Right lobe of liver (tissue), 4 donors: ENCODE measurements around the gene ARHGAP42.

ENCODE experiments used
- POLR2A ChIP-seq: fragments of 450-650 bp; IDR thresholded peaks from one replicate; pipeline ENCODE4 v1.6.1; 2017; ENCODE audit warnings: antibody characterized with exemption, mild to moderate bottlenecking
- TF ChIP-seq, protein P1 (sequence below), 4 donors: fragments of 200-600 bp in 3 of 4; fragments of 450-650 bp in 1 of 4; IDR thresholded peaks; one replicate each; pipeline versions ENCODE4 v1.5.1 to v1.8.0; 2016 to 2022; ENCODE audit warnings: antibody characterized with exemption in 4 of 4, mild to moderate bottlenecking in 2 of 4
- donor health status: DM: no; HTN: no; CAD: no.
- donor health status: DM: no; HTN: no; CAD: no.
- donor health status: DM: no; HTN: yes; CAD: no.

DNA sequence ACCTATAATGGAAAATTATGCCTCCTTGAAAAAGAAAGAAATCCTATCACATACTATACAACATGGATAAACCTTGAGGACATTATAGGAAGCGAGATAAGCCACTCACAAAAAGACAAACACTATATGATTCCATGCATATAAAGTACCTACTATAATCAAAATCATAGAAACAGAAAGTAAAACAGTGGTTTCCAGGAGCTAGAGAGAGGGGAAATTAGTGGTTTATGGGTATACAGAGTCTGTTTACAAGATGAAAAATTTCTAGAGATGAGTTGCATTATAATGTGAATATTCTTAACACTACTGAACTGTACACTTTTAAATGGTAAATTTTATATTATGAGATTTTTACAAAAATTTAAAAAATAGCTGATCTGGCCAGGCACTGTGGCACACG lies 40.5 kb upstream of the ARHGAP42 start:
- TF ChIP-seq, protein P1, sequence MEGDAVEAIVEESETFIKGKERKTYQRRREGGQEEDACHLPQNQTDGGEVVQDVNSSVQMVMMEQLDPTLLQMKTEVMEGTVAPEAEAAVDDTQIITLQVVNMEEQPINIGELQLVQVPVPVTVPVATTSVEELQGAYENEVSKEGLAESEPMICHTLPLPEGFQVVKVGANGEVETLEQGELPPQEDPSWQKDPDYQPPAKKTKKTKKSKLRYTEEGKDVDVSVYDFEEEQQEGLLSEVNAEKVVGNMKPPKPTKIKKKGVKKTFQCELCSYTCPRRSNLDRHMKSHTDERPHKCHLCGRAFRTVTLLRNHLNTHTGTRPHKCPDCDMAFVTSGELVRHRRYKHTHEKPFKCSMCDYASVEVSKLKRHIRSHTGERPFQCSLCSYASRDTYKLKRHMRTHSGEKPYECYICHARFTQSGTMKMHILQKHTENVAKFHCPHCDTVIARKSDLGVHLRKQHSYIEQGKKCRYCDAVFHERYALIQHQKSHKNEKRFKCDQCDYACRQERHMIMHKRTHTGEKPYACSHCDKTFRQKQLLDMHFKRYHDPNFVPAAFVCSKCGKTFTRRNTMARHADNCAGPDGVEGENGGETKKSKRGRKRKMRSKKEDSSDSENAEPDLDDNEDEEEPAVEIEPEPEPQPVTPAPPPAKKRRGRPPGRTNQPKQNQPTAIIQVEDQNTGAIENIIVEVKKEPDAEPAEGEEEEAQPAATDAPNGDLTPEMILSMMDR (IDR thresholded peaks at IDR 0.05) = no peak
- no peak for TF ChIP-seq POLR2A
